GOT3 (cell line): ENCODE data around the gene CSF1.

Experiments used
- DNase-seq: peaks from one replicate; lab custom pipeline; 2025; ENCODE audit warnings: mixed read lengths; lab: John Stamatoyannopoulos, UW

Gene CSF1

DNA sequence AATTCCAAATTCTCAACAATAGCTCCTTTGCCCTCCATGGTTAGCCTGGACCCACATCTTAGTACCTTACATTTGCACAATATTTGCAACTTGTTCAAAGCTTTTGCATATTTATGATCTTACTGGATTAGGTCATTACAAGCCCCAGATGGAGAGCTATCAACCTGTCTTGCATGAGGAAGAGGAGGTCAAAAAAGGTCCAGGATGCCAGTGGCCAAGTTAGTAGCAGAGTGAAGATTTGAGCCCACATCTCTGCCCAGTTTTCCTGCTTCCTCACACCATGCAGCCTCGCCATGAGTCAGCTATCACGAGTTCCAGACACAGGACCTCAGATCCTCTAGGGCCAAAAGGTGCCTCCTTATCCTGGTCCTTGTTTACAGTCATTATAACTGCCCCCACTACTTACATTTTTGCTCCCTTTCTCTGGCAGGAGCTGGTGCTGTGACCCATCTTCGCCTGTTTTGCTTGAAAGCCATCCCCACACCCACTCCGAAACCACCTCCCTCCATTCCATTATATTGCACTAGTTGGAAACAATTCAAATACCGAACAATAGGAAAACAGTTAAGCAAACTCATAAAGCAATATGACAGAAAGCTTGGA lies 68.9 kb downstream of the CSF1 start:
- DNase-seq: peak; percentile 7
